Stimulated activated CD8-positive, alpha-beta memory T cell treated with anti-CD3 and anti-CD28 coated beads, Interleukin-15, amount 100 ng/mL, for 1 hour (primary cell): ENCODE measurements around the gene ERCC4.

ENCODE experiments used
- DNase-seq: peaks from one replicate; pipeline ENCODE4 v3.0.0-alpha.2; 2020; ENCODE audit warnings: low read depth

Gene ERCC4

DNA sequence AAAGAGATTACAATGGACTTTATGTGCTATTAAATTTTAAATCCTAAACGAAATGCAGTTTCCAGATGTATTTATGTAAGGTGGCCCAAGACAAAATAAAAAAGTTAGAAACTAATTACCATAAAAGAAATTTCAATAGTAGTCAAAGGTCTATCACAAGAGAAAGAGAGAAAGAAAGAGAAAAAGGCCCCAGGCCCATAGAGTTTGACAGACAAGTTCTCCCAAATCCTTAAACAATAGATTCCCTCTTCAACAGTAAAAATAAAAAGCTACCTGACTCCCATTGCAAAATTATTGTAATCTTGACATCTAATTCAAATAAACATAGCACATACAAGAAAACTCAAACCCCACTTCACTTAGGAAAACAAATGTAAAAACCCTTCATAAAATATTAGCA, 8.6 kb upstream of the ERCC4 start:
- DNase-seq = no peak

DNA sequence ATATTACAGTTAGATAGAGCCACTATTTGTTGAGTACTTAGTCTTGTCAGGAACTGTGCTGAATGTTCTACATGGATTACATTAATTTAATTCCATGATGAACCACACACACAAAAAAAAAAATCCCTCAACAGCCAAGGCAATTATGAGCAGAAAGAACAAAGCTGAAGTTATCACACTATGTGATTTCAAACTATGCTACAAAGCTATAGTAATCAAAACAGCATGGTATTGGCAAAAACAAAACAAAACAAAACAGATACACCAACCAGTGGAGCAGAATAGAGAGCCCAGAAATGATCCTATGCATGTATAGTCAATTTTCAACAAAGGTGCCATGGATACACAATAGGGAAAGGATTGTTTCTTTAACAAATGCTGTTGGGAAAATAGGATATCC, 8.1 kb upstream of the ERCC4 start:
- no peak for DNase-seq

DNA sequence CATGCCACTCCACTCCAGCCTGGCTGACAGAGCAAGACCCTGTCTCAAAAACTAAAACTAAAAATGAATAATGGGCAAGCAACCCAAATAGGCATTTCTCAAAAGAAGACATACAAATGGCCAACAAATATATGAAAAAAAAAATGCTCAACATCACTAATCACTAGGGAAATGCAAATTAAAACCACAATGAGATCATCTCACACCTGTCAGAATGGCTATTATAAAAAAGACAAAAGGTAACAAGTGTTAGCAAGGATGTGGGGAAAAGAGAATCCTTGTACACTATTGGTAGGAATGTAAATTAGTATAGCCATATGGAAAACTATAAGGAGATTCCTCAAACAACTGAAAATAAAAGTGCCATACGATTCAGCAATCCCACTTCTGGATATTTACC, 7.1 kb upstream of the ERCC4 start:
- DNase-seq = no peak

DNA sequence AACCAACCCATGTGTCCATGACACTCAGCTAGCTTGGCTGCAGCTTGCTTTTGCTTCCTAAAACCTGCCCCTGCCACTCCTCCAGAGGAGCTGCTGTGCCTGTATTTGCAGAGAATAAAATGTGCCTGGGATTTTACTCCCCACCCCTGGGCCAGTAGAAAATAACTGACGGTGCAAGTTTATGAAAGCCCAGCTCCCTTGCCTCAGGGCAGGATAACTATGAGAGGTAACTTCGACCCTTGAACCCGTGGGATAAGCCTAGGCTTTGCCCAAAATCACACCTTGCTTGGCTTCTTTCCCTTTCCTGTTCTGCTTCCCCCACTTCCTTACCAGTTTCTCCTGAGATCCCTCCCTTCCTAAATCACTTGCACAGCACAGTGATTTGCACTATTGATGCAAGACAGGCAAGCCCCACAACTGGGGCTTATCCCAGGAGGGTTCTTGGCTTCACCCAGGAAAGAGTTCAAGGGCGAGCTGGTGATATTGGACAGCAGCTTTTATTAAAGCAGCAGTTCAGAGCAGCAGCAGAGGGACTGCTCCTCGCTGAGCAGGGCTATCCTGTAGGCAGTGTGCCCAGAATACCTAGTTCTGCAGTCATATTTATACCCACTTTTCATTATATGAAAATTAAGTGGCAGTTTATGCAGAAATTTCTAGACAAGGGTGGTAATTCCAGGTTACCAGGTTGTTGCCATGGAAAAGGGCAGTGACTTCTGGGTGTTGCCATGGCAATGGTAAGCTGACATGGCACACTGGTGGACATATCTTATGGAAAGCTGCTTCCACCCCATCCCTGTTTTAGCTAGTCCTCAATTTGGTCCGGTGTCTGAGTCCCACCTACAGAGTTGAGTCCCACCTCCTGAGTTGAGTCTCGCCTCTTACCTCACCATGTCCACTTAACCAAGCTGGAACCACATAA, 6.3 kb upstream of the ERCC4 start:
- no peak for DNase-seq

DNA sequence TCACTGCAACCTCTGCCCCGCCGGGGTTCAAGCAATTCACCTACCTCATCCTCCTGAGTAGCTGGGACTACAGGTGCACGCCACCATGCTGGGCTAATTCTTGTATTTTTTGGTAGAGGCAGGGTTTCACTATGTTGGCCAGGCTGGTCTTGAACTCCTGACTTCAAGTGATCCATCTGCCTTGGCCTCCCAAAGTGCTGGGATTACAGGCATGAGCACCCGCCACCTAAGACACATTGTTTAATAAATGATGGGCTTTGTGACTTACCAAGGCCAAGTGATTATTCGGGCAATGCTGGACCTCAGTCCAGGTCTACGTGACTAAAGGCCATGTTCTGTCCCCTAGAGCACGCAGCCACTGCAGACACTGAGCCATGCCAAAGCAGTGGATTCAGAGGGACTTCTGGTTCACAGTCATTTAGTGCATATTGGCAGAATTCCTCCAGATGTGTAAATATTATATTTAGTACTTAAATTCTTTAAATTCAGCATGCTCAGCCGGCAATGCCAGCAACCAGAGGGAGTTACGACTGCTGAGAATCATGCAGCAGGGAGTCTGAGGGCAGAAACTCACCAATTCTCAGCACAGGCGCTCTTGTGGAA, 4.8 kb upstream of the ERCC4 start:
- DNase-seq = no peak

DNA sequence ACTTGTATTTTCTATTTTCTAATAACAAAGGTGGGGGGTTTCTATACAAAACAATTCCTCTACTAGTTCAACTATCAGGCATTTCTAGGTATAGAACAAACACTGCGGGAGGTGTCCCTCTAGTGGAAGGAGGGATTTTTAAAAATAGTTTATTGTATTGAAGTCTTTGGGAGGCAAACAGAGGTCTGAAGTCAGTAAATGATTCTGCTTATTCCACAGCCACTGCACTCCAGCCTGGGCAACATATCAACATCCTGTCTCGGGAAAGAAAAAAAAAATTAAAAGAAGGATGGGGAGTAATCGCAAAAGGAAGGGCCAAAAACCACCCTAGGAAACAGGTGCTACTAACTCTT, 648 bp upstream of the ERCC4 start:
- DNase-seq = no peak

DNA sequence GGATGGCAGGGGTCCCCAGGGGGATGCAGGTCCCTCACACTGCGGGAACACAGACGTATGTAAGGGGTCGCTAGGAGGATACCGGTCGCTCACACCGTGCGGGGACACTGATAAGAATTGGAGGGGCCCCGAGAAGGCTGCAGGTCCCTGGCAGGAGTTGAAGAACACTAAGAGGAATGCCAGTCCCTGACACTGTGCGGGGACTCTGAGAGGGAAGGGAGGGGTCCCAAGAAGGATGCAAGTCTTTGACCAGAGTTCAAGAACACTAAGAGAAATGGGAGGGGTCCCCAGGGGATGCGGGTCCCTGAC, 510 bp downstream of the ERCC4 start:
- DNase-seq = no peak

DNA sequence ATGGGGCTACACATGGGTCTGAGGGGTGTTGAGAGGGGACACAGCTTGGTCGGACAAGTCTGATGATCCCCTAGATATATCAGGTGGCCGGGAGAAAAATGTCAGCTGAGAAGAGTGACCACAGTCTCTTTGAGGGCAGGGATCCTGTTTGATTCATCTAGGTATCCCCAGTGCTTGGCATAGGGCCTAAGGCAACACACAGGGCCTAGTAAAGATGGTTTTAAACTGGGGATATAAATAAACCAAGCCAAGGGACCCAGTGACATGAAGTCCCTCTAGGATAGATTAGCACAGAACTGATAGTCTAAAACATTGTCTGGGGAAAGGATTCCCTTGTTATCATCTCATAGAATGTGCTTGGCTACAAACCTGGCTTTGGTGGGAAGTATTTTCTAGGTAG, 1.4 kb downstream of the ERCC4 start:
- DNase-seq = no peak

DNA sequence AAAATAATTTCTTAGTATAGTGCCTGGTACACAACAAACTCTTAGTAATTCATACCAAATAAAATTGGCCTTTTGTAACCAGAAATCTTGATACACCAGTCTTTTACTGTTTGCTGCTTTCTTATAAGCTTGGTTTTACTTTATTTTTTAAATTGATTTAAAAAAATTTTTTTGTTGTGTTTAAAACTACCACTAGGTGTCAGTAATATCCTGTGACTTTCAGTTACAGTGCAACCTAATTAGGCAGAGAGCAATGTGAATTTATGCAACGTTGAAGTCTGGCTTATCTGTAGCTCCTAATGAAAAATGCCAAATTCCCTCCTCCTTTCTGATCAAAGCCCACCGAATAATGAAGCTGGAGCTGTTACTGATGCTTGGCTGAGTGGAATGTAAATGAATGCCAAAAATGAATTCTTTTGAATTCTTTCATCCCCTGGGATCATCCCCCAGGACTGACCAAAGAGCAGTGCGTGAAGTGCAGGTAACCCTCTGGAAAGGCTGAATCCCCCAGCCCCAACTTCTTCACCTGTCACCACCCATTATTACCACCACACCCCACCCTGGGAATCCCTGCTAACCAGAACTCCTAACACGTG, 3.8 kb downstream of the ERCC4 start:
- DNase-seq = no peak

DNA sequence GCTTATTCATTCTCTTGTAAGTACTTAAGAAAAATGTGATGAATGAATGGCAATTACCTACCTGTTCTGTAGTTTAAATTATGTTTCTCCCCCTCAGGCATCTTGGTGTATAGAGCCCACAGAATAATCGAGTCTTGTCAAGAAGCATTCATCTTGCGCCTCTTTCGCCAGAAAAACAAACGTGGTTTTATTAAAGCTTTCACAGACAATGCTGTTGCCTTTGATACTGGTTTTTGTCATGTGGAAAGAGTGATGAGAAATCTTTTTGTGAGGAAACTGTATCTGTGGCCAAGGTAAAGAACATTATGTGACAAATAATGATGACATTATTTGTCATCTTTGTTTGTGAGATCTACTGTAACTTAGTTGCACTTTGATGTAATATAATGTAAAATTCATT, 6.5 kb downstream of the ERCC4 start:
- no peak for DNase-seq

DNA sequence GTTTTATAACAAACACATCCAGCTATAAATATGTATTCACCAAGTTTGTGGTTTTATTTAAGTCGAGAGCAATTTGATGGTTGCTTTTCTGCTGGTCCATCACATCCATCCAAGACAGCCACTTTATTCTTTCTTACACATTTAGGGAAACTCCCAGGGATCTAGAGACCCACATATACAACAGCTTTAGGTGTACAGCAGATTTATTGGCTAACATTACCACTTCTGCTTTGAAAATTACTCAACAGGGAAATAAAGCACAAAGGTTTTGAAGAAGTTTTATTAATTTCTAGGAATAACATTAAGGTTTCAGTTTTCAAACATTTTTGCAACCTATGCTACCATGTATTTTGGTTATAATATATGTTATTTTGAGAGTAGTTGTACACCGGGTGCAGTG, 6.9 kb downstream of the ERCC4 start:
- no peak for DNase-seq

DNA sequence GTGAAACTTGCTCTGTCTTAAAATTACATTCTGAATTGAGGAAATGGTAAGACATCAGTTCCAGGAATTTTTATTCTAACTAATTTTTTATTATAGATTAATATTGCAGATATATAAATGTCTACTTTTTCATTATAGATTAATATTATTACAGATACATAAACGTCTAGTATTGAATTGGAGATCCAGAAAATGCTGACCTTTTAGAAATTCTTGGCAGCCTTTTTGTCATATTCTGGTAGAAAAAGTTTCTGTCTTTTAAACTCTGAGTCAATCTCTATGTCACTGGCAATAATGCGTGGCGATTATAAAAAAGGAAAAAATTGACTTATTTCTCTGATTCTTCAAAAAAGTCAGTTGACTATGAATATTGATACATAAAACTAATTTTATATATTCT, 8.7 kb downstream of the ERCC4 start:
- no peak for DNase-seq

DNA sequence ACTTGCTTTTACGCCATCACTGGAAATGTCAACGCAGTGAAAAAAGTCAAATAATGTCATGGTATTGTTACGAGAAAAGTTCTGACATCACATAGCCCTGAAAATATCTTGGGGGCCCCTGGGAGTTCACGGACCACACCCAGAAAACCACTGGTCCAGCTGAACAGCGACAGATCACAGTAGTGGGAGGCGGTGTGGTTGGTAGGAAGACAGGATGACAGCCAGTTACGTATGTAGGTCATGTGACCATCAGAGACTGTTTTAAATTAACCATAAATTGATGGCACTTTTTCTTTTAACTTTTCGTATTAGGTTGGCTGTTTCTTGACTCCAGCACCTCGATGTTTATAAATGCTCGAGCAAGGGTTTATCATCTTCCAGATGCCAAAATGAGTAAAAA, 11.9 kb downstream of the ERCC4 start:
- no peak for DNase-seq

DNA sequence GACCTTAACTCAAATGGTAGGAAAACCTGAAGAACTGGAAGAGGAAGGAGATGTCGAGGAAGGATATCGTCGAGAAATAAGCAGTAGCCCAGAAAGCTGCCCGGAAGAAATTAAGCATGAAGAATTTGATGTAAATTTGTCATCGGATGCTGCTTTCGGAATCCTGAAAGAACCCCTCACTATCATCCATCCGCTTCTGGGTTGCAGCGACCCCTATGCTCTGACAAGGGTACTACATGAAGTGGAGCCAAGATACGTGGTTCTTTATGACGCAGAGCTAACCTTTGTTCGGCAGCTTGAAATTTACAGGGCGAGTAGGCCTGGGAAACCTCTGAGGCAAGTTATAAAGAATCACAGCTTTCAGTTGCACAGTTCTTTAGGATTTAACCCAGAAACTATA, 15.5 kb downstream of the ERCC4 start:
- no peak for DNase-seq

DNA sequence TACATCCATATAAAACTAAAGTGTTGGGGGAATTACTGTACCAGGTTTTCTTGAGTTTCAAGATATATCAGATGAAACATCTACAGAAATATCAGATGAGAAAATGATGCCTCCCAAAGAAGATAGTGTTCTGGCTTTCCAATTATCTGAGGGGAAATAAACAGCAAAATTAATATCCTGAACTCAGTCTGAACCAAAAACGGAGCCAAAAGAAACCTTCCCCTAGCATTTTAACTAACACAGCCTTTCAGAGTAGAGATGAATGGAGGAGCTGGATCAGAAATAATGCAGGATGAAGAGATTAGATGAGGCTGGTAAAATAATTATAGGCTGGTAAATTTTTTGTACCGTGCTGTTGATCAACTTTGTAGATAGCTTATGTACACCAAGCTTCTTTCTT, 16.2 kb downstream of the ERCC4 start:
- no peak for DNase-seq

DNA sequence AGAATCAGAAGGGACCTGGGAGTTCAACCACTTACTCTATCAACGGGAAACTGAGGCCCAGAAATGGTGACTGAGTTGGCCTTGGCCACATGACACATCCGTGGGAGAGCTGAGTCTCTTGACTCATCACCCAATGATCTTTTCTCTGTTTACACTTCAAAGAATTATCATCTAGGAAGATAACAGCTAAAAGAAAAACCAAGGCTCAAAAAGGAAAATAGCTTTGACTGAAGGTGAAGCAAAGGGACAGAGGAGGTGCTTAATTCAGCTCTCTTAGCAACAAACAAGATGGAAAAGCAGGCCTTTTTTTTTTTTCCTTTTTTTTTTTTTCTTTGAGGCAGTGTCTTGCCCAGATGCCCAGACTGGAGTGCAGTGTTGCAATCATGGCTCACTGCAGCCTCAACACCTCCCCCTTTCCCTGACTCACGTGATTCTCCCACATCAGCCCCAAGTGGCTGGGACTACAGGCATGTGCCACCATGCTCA, 16.7 kb downstream of the ERCC4 start:
- DNase-seq = no peak

DNA sequence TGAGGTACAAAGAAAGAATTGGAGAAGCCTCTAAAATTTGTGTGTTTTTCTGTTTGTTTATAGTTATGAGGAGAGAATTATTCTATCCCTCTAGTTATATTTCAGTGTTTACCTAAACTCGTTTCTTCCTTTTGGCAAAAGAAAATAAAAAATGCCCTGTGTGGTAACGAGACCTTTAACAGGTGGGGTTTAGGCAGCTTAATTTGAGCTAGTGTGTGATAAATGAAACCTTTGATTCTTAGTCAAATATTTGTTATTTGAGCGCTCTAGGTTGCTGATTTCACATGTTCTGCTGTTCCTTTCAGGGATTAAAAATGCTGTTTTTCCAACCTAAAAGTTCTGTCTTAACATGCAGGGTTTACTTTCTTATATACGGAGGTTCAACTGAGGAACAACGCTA, 17.5 kb downstream of the ERCC4 start:
- DNase-seq = no peak

DNA sequence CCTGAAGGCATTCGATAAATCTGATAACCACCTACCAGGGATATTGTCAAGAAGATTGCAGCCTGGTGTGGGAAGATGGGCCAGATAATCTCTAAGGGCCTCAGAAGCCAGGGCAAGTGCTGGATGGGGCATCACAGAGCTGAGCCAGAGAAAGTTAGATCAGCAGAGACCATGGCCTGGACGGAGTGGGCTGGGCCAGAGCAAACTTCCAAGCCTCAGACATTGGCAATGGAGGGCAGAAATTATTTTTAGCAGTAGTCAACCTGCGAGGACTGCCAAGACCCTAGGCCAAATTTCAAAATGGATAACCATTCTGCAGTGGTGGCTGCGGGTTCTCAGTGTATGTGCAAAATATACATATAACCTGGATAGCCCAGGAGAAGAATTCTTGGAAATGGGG, 18.5 kb downstream of the ERCC4 start:
- no peak for DNase-seq

DNA sequence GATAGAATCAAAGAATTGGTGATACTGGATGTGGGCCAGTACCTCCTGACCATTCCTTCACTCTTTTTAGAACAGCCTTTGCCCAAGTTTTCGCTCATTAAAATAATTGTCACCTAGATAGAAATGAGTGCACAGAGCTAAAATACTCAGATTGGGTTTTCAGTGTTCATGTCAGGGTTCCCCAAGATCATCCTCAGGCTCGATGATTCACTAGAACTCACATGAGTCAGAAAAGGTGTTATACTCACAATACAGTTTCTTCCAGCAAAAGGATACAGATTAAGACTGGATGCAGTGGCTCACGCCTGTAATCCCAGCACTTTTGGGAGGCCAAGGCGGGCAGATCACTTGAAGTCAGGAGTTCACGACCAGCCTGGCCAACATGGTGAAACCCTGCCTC, 19.9 kb downstream of the ERCC4 start:
- no peak for DNase-seq

DNA sequence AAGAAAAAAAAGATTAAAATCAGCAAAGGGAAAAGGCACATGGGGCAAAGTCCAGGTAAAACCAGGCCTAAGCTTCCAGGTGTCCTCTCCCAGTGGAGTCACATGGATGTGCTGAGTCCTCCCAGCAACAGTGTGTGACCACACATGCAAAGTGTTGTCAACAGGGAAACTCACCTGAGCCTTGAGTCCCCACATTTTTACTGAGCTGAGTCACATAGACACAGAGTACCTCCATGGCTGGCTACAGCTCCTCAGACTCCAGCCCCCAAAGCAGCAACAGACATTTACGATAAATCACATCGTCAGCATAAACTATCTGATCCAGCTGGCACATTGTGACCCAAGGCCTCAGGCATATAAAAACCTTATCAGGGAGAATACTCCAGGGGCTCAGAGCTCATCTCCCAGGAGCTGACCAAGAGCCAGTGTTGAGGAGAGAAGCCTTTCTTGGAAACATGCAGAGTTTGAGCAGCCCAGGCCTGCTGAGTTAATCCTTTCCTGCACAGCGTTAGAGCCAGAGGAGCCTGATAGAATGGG, 20.5 kb downstream of the ERCC4 start:
- no peak for DNase-seq

DNA sequence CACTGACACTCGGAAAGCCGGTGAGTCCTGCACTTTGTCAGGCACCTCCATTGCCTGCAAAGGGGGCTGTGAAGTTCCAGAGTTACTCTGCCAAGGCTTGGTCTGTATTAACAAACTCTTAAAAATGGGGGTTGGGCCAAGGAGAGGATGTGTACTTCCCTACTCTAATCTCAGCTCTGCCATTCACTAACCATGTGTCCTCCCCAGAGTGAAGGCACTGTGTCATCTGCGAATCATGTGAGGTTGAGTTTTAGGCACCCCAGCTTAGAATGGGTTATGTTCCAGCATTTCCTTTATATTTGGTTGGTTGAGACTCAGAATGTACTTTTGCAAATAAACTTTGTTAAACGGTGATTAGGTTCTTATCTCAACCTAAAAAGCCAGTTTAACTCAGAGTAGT, 24.9 kb downstream of the ERCC4 start:
- no peak for DNase-seq

DNA sequence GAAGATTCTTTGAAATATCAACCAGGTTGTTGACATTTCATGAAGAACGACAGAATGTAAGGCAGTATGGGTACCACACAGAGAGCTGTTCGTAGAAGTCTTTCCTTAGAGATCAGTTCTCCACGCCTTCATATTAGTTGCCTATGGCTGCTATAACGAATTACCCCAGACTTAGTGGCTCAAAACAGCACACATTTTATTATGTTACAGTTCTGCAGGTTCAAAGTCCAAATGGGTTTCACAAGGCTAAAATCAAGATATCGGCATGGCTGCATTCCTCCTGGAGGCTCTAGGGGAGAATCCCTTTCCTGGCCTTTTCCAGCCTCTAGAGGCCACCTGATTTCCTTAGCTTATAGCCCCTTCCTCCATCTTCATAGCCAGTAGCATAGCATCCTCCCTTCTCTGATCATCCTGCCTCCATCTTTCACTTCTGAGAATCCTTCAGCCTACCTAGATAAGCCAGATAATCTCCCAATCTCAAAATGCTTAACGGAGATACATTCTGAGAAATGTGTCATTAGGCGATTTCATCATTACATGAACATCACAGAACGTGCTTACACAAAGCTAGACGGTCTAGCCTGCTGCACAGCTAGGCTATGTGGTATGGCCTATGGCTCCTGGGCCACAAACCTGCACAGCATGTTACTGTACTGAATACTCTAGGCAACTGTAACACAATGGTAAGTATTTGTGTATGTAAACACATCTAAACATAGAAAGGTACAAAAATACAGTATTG, 26.0 kb downstream of the ERCC4 start:
- no peak for DNase-seq

DNA sequence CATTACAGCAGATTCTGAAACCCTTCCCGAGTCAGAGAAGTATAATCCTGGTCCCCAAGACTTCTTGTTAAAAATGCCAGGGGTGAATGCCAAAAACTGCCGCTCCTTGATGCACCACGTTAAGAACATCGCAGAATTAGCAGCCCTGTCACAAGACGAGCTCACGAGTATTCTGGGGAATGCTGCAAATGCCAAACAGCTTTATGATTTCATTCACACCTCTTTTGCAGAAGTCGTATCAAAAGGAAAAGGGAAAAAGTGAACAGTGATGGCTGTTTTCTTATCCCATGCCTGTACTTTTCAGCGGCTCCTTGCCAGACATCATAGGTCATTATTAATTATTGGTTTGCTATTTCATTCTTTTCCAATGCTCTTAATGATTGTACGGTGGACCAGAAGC, 28.1 kb downstream of the ERCC4 start:
- DNase-seq = no peak
